ENCODE data around the gene FOXE1. TPM values are rescaled to one million over a fixed set of nuclear protein-coding genes. Genes with fewer than 3 reads are reported as not detected.
A peak's percentile ranks its signal among the peaks of the same experiment; 100 is the strongest.

The FOXE1 gene
- 1 to 10 TPM in 1 of 5 donors, not detected in 4; 8.0 TPM for total RNA-seq
- 1 to 10 TPM in 1 of 3 donors, not detected in 2; 1.9 TPM for polyA plus RNA-seq
- long read RNA-seq, donor 1: 0 reads
- long read RNA-seq, donor 2: 0 reads
- long read RNA-seq, donor 3: 0 reads
- long read RNA-seq, donor 4: 0 reads
- long read RNA-seq, donor 5: 0 reads
- long read RNA-seq, donor 6: 0 reads
- long read RNA-seq, donor 7: 0 reads
- long read RNA-seq, donor 8: 0 reads
- long read RNA-seq, donor 9: 0 reads
- long read RNA-seq, donor 10: 0 reads

DNA sequence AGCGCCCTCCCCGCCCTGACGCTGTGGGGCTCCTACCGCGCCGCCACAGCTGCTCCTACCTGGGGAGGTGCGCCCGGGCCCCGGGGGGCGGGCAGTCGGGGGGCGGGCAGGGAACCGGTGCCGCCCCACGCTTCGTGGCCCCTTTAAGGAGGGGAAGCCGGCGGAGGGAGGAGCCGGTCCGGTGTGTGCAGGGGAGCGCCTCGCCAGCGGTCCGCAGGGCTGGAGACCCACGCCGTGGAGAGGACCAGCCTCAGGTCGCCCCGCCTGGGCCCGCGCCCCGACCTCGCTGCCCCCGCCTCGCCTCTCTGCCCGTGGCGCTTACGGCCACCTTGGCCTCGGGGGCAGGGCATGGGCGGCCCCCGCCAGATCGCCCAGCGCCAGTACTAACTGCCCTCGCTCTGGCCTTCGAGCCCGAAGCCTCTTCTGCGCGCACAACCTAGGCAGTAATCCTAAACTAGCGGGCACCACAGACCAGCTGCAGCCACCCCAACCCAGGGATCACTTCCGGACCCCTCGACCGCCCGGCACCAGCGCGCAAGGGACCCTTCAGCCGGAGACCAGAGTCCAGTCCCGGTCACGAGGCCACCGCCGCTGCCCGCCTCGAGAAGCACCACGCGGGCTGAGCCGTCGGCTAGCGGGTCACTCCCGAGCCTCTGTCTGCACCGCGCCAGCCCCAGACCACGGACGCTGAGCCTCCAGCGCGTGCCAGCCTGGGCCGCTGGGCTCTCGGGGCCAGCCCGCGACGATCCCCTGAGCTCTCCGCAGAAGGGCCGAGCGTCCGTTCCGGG is at the start of gene FOXE1:
Gene FOXE1 (plus strand): TSS at position 171 of the 788 bp plus-strand sequence. CDS start 689 bp downstream, outside the sequence.
- Histone ChIP-seq H3K9me3 (peaks cover 0 to 18% (median 0%) of the 10 kb centered on the region in 4 donors), H3K36me3 (no peaks in the 10 kb centered on the region), H3K27ac (no peak within 1 kb of the TSS), H3K27me3 (peaks cover 66 to 100% (median 100%) of the 10 kb centered on the region in 3 donors), H3K4me1 (peaks cover 24 to 62% (median 44%) of the 10 kb centered on the region in 4 donors), H3K4me3 (peak within 1 kb of the TSS; percentile 35 to 58 (median 48))
- 0 to 3% (median 1%) methylated on average over 3 to 83 of the region's 83 CpGs for WGBS, 5 donors
- TF ChIP-seq EP300 (IDR thresholded peaks at IDR 0.05): no peak
- intact Hi-C loops (cut with DNase I; ENCODE audit: low total_unique reads): no loop called here
- DNase-seq: no peak

DNA sequence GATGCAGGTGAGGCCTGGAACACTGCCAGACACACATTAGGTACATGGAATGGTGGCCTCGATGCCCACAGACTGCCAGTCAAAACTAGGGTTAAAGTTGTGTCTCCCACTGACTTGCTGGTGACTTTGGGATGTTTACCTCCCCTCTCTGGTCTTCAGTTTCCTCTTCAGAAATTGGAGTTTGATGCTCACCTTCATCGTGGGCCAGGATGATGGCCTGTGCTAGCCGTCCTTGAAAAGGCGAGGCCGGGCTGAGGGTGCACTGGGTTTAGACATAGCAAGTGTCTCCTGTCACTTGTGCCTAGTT is 49.0 kb upstream of the FOXE1 start:
- peak overlapping the region; percentile 47 to 62 (median 56) for H3K4me3 ChIP-seq
- TF ChIP-seq, protein P1, sequence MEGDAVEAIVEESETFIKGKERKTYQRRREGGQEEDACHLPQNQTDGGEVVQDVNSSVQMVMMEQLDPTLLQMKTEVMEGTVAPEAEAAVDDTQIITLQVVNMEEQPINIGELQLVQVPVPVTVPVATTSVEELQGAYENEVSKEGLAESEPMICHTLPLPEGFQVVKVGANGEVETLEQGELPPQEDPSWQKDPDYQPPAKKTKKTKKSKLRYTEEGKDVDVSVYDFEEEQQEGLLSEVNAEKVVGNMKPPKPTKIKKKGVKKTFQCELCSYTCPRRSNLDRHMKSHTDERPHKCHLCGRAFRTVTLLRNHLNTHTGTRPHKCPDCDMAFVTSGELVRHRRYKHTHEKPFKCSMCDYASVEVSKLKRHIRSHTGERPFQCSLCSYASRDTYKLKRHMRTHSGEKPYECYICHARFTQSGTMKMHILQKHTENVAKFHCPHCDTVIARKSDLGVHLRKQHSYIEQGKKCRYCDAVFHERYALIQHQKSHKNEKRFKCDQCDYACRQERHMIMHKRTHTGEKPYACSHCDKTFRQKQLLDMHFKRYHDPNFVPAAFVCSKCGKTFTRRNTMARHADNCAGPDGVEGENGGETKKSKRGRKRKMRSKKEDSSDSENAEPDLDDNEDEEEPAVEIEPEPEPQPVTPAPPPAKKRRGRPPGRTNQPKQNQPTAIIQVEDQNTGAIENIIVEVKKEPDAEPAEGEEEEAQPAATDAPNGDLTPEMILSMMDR (IDR thresholded peaks at IDR 0.05): no peak
- no peak for TF ChIP-seq POLR2AphosphoS5 (IDR thresholded peaks at IDR 0.05)
- no peak for TF ChIP-seq POLR2A (IDR thresholded peaks at IDR 0.05)
- no peak for TF ChIP-seq EP300 (IDR thresholded peaks at IDR 0.05)

DNA sequence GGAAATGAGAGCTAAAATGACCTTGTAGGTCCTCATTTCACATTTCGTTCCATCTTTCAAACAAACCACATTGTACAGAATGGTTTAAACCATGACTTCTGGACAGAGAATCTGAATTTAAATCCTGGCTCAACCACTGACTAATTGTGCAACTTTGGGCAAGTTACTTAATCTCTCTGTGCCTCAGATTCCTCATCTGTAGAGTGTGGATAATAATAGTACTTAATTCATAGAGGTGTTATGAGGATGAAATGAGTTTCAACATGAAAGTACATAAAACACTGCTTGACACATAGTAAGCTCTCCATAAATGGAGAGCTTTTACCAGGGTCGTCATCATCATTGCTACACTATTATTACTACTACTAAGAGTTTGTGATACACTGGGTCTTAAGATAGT is 46.3 kb upstream of the FOXE1 start:
- no peaks in the 10 kb centered on the region for H3K9me3 ChIP-seq
- H3K4me3 ChIP-seq: no peak overlapping the region
- H3K27ac ChIP-seq: no peak overlapping the region
- intact Hi-C loops (cut with DNase I; ENCODE audit: low total_unique reads): no loop called here
- no peak for DNase-seq
- no peaks in the 10 kb centered on the region for H3K36me3 ChIP-seq
- peaks cover 5 to 15% (median 10%) of the 10 kb centered on the region in 4 donors for H3K4me1 ChIP-seq
- peaks cover 0 to 51% (median 13%) of the 10 kb centered on the region in 3 donors for H3K27me3 ChIP-seq
- WGBS, 5 donors: 55 to 79% (median 77%) methylated on average over 2 of the region's 2 CpGs
- TF ChIP-seq, protein P1 (IDR thresholded peaks at IDR 0.05): no peak
- TF ChIP-seq EP300 (IDR thresholded peaks at IDR 0.05): no peak
- no peak for TF ChIP-seq POLR2AphosphoS5 (IDR thresholded peaks at IDR 0.05)
- no peak for TF ChIP-seq POLR2A (IDR thresholded peaks at IDR 0.05)

More for the DNA sequence above, 49.0 kb upstream of the FOXE1 start:
- DNase-seq: no peak
- H3K27ac ChIP-seq: peak overlapping the region in 2 of 5 donors; percentile 76 to 82
- H3K27me3 ChIP-seq: peaks cover 0 to 54% (median 13%) of the 10 kb centered on the region in 3 donors
- 73 to 82% (median 75%) methylated on average over 5 of the region's 5 CpGs for WGBS, 5 donors
- intact Hi-C loops (cut with DNase I; ENCODE audit: low total_unique reads): no loop called here
- H3K36me3 ChIP-seq: no peaks in the 10 kb centered on the region
- peaks cover 5 to 15% (median 10%) of the 10 kb centered on the region in 4 donors for H3K4me1 ChIP-seq
- no peaks in the 10 kb centered on the region for H3K9me3 ChIP-seq

DNA sequence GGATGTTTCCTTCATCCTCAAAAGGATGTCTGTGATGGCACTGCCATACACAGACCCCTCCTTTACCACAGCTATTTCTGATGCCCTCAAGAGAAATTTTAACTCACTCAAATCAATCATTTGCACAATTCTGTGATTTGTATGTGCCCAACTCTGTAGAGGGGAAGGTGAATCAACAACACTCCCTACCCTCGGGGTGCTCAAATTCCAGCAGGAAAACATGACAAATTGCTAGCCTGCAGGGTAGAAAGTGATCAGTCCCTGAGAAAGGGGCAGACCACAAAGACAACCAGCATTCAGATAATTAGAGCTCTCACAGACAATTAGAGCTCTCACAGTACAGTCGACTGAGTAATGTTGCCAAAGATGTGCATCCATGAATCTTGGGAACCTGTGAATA is 45.3 kb upstream of the FOXE1 start:
- intact Hi-C loops (cut with DNase I; ENCODE audit: low total_unique reads): no loop called here

More for the DNA sequence above, 45.3 kb upstream of the FOXE1 start:
- DNase-seq: no peak
- Histone ChIP-seq H3K36me3 (no peaks in the 10 kb centered on the region), H3K27me3 (peaks cover 0 to 41% (median 13%) of the 10 kb centered on the region in 3 donors), H3K27ac (no peak overlapping the region), H3K9me3 (no peaks in the 10 kb centered on the region), H3K4me3 (no peak overlapping the region), H3K4me1 (peaks cover 5 to 14% (median 10%) of the 10 kb centered on the region in 4 donors)
- TF ChIP-seq POLR2A (IDR thresholded peaks at IDR 0.05) (no peak), POLR2AphosphoS5 (IDR thresholded peaks at IDR 0.05) (no peak), EP300 (IDR thresholded peaks at IDR 0.05) (no peak)
- TF ChIP-seq, protein P1 (IDR thresholded peaks at IDR 0.05): no peak
- WGBS, 5 donors: 52 to 63% (median 58%) methylated on average over 2 of the region's 2 CpGs

All from stomach (tissue), 19 donors.